CMK (cell line): Measurements from ENCODE around the gene SLC38A6.

Experiments used
- DNase-seq: peaks from one replicate; pipeline ENCODE4 v3.0.0-alpha.2; 2010; ENCODE audit warnings: low read depth

The SLC38A6 gene

DNA sequence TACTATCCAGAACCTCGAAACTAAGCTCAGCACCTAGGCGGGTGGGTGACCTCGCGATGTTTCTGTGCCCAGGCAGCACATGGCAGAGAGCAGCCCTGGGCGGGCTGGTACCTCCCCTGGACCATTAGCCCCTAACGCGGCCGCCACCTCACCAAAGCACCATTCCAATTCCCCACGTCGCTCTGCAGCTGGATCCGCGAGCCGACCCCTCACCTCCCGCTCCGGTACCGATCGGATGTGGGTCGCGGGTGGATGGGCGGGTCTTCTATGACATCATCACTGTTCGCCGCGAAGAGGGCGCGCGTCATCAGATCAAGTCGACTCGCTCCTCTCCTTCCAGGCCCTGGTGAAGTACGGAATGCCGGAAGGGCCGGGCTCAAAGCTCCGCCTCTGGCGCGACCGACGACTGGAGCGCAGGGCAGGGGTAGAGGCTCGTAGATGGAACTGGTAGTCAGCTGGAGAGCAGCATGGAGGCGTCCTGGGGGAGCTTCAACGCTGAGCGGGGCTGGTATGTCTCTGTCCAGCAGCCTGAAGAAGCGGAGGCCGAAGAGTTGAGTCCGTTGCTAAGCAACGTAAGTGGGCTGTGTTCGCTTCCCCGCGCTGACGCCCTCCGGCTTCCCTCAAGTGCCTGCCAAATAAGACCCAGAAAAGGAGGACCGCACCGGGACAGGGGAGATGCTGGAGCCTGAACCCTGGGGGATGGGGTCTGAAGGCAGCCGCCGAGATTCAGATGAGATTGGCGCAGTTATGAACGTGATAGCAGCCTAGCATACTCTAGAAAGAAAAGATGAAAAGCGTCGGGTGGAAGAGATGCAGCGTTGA is at the start of gene SLC38A6, which contains the start of gene TRMT5:
Gene SLC38A6 (plus strand): TSS at position 435 of the 822 bp plus-strand sequence. CDS start 33 bp downstream, at position 468.
Gene TRMT5 (minus strand): TSS at position 269 of the 822 bp plus-strand sequence. CDS start 106 bp downstream, at position 163.
- DNase-seq: peak; percentile 72

DNA sequence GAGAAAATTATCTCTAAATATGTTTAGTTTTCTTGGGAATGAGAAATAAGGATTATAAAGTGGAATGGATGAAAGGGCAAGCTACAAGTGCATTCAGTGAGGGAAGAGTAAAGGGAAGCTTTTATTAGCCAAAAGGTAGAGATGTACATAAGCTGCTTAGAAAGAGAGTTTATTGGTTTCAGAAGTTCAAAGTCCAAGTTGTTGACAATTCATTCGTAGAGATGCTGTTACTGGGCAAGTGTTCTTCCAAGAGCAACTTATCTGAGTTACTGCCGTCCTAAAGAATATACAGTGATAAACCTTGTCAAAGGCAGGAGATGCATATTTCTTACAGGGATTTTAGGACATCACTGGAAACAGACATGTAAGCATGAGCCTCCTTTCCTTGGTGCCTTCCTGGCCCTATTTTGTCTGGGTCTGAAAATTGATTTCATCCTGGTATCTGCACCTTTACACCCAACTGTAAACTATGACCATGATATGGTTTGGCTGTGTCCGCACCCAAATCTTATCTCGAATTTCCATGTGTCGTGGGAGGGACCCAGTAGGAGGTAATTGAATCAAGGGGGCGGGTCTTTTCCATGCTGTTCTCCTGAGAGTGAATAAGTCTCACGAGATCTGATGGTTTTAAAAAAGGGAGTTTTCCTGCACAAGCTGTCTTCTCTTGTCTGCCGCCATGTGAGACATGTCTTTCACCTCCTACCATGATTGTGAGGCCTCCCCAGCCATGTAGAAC is 47.0 kb upstream of the SLC38A6 start:
- peak; percentile 33 for DNase-seq

- DNase-seq: no peak
Measured at GRCh38 chr14:60935319-60935718, 45.7 kb upstream of the SLC38A6 start.

DNA sequence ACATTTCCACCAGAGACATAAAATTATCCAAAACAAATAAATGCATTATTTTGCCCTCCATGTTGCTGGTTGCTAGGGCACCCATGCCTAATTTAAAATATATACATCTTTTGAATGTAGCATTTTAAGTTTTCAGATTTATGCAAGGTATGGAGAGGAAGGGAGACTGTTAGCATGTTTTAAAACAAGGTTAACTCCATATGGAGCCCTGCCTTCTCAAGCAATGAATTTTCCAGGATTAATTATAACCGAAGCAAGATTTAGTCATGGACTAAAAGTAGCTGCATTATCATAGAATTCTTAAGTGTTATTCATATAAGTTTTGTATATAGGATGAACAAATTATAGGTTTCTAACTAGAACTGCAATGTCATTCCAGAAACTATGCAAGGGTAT is 37.4 kb upstream of the SLC38A6 start:
- no peak for DNase-seq

- DNase-seq: no peak
Measured at GRCh38 chr14:60944204-60944603, 36.8 kb upstream of the SLC38A6 start.

DNA sequence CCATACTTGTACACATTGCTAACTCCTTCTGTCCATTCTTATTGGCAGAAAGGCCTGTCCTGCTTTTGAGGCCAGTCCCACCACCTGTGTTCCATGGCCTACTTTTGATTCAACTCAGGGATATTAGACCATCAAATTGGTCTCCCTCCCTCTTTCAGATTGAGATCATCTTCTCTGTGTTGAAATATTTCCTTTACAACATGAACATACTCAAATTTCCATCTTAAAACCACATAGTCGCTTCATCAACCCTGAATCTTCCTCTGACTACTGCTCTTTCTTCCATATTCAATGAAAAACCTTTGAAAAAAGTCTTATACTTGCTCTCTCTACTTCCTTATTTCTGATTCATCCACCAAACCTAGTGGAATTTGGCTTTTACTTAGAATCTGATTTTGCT is 35.1 kb upstream of the SLC38A6 start:
- DNase-seq: no peak

DNA sequence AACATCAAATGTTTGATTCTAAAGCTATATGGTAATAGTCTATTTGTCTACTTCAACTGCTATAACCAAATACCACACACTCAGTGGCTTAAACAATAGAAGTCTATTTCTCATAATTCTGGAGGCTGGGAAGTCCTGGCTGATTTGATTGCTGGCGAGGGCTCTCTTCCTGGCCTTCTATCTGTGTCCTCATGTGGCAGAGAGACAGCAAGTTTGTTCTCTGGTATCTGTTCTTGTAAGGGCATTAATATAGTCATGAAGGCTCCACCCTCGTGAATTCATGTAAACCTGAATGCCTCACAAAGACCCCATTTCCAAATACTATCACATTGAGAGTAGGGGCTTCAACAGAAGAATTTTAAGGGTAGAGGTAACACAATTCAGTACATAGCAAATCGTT is 34.3 kb upstream of the SLC38A6 start:
- DNase-seq: no peak

- no peak for DNase-seq
Measured at GRCh38 chr14:60951776-60952435, 29.1 kb upstream of the SLC38A6 start.

GRCh38 chr14:60956202-60956601 is 24.8 kb upstream of the SLC38A6 start:
- DNase-seq: no peak

DNA sequence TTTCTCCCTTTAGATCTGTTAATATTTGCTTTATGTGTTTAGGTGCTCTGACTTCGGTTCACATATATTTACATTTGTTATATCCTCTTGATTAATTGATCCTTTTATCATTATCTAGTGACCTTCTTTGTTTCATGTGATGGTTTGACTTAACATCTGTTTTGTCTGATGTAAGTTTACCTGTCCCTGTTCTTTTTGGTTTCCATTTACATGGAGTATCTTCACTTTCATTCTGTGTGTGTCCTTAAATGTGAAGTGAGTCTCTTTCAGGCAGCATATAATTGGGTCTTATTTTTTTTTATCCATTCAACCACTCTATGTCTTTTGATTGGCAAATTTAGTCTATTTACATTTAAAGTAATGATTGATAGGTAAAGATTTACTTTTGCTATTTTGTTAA is 24.4 kb upstream of the SLC38A6 start:
- DNase-seq: no peak

DNA sequence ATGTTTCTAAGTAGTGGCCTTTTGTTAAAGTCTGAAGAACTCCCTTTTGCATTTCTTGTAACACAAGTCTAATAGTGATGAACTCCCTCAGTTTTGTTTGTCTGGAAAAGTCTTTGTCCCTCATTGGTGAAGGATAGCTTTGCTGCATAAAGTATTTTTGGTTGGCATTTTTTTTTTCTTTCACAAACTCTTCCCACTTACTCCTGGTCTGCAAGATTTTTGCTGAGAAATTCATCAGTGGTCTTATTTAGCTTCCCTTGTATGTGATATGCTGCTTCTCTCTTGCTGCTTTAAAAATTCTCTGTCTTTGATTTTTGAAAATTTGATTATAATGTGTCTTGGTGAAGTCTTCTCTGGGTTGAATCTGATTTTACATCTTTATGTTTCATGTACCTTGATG is 22.9 kb upstream of the SLC38A6 start:
- no peak for DNase-seq

GRCh38 chr14:60963761-60964160 is 17.3 kb upstream of the SLC38A6 start:
- no peak for DNase-seq

- no peak for DNase-seq
Measured at GRCh38 chr14:60964904-60965303, 16.1 kb upstream of the SLC38A6 start.

GRCh38 chr14:60965402-60965801 is 15.6 kb upstream of the SLC38A6 start:
- no peak for DNase-seq

GRCh38 chr14:60968099-60968498 is 12.9 kb upstream of the SLC38A6 start:
- no peak for DNase-seq

DNA sequence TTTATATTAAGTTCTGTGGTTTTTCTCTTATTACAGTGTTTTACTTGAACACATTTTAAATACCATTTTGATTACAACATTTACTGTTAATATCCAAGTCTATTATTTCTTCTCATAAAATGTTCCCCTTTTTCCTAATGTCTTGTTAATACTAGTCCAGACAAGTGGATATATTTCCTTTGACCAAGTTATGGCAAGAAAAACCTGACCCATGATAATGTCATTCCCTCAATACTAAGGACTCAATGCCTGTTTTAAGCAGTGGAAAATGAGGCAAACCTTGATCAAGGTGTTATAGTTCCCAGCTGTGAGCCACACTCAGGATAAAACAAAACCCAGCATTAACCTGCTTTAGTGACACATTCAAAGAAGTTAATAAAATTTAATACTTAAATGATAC is 12.4 kb upstream of the SLC38A6 start:
- DNase-seq: no peak

DNA sequence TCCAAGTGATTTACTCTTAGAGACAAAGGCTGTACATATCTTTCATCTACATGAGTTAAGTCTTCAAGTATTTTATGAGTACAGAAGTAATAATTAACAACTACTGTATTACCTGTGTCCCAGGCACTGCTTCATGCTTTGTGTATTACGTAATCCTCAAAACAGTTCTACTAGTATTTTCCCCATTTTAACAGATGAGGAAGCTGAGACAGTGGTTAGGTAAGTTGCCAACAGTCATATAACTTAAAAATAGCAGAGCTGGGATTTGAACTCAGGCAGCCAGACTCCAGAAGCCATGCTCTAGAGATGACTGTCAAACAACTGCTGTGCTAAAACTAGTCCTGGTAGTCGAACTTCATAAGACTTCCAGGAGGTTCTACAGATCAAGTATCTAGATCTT is 10.9 kb upstream of the SLC38A6 start:
- no peak for DNase-seq

DNA sequence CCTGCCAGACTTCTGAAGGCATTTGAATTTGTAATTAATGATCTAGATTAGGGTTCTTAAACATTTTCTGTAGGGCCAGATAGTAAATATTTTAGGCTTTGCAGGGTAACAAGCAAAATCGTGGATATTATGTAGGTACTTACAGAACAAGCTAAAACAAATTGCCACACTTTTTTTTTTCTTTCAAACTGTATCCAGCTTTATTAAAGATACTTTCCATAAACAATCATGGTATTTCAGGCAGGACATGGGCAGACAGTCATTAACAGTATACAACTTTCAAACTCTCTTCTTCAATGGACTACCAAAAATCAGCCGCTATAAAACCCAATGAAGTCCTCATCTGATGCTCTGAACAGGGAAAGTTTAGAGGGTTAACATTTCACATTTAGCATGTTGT is 9.8 kb upstream of the SLC38A6 start:
- no peak for DNase-seq

- no peak for DNase-seq
Measured at GRCh38 chr14:60972295-60972694, 8.8 kb upstream of the SLC38A6 start.

DNA sequence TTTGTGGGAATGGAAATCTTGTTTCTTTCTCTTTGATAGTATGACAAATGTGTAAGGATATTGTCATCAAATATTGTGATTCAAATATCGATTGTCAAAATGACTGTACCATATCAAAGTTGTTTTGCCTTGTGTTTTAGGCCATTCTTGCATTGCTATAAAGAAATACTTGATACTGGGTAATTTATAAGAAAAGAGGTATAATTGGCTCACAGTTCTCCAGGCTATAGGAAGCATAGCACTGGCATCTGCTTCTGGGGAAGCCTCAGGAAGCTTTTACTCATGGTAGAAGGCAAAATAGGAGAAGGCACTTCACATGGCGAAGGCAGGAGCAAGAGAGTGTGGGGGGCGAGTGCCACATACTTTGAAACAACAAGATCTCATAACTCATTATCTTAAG is 8.0 kb upstream of the SLC38A6 start:
- no peak for DNase-seq

- no peak for DNase-seq
Measured at GRCh38 chr14:60974090-60974651, 6.9 kb upstream of the SLC38A6 start.

GRCh38 chr14:60975551-60975950 is 5.5 kb upstream of the SLC38A6 start:
- no peak for DNase-seq
